Right kidney (tissue), 1 donor: ENCODE results near the gene GOLGA1.
"Not testable (repeated sequence)": the region's sequence is repeated elsewhere in the genome, so short reads cannot be mapped to it uniquely, and the experiment has no call there.

Experiments
- DNase-seq: peaks from one replicate; pipeline ENCODE4 v3.0.0-alpha.2; 2016

Gene GOLGA1

DNA sequence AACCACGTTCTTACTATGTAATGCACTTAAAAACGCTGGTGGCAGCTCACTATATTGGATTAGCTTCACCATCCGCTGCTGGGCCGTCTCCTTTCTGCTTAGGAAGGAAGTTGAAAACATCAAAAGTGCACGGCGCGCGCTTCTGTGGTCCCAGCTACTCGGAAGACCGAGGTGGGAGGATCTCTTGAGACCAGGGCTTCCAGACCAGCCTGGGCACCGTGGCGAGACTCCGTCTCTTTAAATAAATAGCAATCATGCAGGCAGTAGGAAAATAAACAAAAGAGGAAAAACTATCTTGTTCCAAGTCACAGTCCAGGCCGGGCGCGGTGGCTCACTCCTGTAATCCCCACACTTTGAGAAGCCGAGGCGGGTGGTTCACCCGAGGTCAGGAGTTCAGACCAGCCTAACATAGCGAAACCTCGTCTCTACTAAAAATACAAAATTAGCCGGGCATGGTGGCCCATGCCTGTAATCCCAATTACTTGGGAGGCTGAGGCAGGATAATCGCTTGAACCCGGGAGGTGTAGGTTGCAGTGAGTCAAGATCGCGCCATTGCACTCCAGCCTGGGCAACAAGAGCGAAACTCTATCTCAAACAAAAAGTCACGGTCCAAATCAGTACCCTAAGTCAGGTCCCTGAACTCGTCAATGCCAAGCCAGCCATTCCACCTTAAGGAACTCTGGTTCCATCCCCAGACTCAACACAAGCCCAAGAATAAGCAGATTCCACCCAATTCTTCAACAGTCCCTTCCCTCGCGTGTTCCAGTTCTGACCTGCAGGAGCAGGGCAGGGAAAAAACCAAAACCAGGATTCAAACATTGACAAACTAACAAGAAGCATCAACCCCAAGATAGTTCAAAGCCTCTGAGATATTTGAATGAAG lies 1.0 kb upstream of the GOLGA1 start:
- DNase-seq, result no peak

GRCh38 chr9:124940521-124940893 lies 376 bp downstream of the GOLGA1 start:
- DNase-seq, result no peak

DNA sequence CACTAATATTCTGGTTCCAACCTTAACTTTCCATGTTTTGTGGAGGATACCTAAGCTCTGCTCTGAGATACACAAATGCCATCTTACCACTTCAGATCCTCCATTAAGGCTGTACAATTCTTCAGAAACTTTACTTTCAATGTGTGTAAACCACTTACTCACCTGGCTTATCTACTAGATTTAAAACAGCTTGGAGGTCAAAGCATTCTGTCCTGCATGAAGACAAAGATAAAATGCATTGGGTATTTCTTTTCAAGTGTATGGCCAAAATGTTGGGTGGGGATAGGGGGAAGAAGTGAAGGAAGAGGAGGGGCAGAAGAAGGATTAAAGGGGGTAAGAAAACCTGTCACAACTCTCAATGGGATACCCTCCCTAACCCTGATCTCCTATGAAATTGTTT lies 939 bp downstream of the GOLGA1 start:
- no peak for DNase-seq

- DNase-seq, result no peak
Observed at GRCh38 chr9:124934290-124934689, 6.6 kb downstream of the GOLGA1 start.

DNA sequence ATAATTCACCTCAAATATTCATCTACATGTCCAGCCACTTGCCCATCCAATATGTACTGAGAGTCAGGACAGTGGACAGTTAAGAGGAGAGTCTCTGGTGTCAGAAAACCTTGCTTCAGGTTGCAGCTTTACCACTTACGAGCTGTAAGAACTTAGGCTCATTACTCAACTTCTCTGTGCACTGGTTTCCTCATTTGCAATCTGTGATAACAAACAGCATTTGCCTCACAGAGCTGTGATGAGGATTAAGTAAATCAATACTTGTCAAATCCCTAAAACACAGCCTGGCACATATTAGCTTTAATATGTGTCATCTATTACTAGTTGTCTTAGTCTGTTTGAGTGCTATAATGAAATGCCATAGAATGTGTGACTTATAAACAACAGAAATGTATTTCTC lies 8.6 kb downstream of the GOLGA1 start:
- DNase-seq, result no peak

GRCh38 chr9:124929464-124929863 lies 11.4 kb downstream of the GOLGA1 start:
- no peak for DNase-seq

GRCh38 chr9:124928116-124928515 lies 12.8 kb downstream of the GOLGA1 start:
- no peak for DNase-seq

DNA sequence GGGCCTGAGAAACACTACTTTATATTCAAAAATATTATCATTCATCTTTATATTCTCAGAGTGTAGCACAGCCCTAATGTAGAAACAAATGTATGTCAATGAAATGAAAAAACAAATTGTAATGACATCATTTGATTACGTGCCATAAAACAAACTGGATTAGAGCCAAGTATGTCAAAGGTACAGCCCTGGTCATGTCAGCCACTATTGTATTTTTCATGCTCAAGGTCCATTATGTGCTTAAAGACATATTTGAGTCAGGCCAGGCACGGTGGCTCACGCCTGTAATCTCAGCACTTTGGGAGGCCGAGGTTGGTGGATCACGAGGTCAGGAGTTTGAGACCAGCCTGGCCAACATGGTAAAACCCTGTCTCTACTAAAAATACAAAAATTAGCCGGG lies 20.5 kb downstream of the GOLGA1 start:
- DNase-seq, result not testable (repeated sequence)

DNA sequence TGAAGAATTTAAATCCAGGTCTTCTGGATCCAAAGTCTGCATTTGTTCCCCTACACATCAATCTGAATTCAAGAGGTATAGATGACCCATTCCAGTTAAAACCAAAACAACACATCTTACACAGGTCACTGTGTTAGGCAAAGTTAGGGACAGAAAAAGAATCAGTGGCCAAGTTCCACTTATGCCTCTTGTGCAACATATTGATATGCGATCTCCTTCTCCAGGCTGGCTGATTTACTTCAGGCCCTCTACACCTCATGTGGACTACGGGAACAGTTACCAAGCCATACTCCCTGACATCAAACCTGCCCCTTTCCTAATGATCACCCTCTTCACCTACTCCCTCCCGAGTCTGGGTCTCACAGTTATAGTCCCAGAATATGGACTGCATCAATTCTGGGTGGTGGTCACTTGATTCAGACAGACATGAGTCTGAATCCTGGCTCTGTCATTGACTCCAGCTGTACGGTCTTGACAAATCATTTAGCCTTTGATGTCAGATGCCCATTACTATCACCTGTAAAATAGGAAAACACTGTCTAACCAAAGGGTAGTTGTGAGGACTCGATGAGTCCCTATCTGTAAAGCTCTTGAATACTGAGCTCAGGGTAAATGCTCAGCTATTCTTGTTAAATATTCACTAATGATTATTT lies 26.0 kb downstream of the GOLGA1 start:
- no peak for DNase-seq

- DNase-seq, result no peak
Observed at GRCh38 chr9:124913378-124913777, 27.5 kb downstream of the GOLGA1 start.

- DNase-seq, result no peak
Observed at GRCh38 chr9:124911766-124912165, 29.1 kb downstream of the GOLGA1 start.

DNA sequence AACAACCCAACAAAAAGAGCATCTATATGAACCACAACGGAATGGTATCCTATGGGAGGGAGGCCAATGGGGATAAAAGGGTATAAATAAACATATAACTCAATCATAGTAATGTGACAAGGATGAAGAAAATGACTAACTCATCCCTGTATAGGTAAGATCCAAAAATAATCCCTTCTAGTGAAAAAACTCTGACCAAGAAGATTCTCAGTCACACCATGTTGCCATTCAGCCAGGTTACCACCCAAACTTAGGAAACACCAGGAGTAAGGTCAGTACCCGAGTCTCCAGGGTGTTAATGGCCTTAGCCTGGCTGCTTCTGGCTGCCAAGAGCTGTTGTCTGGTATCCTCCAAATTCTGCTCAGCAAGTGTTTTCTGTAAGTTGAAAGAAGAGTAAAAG lies 32.8 kb downstream of the GOLGA1 start:
- no peak for DNase-seq

- no peak for DNase-seq
Observed at GRCh38 chr9:124906966-124907365, 33.9 kb downstream of the GOLGA1 start.

DNA sequence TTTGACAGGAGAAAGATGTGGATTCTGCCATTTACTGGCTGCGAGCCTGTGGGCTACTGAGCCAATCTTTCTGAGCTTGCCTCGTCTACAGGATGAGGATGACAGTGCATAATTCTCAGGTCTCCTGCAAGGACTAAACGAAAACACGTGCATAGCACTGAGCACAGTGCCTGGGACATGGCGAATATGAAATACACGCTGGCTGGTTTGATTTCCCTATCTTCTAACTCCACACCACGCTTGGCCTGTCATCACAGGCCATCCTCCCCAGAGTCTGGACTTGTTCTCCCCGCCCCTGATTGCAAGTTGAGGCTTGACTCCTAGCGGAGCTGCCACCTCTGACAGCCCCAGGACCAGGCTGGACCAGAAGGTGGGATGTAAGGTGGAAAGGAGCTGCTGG lies 41.0 kb downstream of the GOLGA1 start:
- DNase-seq, result no peak

DNA sequence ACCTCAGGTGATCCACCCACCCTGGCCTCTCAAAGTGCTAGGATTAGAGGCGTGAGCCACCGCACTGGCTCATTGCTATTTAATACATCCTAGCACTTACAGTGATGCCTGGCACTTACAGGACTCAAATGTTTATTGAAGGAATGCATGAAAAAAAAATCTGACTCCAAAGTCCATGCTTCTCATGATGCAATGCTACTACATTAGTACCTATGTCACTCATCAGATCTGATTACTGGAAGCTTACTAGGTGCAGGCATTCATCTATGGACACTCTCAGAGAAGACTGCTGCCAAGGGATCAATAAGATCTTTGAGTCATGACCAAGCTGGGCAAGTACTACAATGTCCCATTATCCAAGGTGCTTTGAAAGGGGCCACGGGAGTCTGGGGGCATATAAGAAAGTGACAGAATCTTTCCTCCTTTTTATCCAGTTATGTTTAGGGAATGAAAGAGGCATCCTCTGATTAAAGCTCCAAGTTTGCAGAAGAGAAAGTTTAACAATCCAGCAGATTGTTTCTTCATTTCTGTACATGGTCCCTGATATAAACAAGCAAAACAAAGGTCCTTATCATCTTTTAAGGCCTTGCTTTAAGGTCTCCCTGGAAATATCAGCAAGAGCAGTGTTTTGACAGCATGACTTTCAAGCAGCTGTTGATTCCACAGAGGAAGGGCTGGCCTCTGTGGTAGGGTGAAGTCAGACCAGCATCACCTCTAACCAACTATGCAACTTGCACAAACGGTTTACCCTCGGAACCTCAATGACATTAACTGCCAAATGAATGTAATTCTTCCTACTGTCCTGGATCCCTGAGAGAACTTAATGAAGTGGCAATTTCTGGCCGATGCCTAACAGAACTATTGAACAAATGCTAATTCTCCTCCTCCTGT lies 43.1 kb downstream of the GOLGA1 start:
- DNase-seq, result no peak

DNA sequence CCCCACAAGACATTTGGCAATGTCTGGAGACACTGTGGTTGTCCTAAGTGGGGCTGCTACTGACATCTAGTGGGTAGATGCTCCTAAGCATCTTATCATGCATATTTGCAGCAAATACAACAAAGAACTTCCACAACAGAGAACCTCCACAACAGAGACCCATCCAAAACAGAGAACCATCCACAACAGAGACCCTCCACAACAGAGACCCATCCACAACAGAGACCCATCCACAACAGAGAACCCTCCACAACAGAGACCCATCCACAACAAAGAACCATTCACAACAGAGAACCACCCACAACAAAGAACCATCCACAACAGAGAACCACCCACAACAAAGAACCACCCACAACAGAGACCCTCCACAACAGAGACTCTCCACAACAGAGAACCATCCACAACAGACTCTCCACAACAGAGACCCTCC lies 46.1 kb downstream of the GOLGA1 start:
- no peak for DNase-seq

- no peak for DNase-seq
Observed at GRCh38 chr9:124894035-124894740, 46.7 kb downstream of the GOLGA1 start.

DNA sequence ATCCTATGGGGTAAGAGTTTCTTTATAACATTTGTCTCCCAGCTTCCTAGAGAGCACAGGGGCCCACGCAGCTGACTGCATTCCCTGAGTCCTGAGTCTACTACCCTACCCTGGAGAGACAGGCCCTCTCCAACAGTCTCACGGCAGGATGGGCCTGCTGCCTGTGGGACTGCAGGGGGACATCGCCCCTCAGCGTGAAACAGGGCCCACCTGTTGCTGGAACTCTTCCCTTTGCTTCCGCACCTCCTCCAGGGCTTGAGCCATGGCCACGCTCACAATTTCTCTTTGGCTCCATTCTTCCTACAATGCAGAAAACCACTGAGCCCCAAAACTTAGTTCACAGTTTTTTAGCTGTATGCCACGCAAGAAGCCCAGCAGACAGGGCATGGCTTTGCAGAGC lies 50.7 kb downstream of the GOLGA1 start:
- no peak for DNase-seq

GRCh38 chr9:124889006-124889405 lies 51.9 kb downstream of the GOLGA1 start:
- no peak for DNase-seq

GRCh38 chr9:124887832-124888231 lies 53.1 kb downstream of the GOLGA1 start:
- DNase-seq, result no peak

DNA sequence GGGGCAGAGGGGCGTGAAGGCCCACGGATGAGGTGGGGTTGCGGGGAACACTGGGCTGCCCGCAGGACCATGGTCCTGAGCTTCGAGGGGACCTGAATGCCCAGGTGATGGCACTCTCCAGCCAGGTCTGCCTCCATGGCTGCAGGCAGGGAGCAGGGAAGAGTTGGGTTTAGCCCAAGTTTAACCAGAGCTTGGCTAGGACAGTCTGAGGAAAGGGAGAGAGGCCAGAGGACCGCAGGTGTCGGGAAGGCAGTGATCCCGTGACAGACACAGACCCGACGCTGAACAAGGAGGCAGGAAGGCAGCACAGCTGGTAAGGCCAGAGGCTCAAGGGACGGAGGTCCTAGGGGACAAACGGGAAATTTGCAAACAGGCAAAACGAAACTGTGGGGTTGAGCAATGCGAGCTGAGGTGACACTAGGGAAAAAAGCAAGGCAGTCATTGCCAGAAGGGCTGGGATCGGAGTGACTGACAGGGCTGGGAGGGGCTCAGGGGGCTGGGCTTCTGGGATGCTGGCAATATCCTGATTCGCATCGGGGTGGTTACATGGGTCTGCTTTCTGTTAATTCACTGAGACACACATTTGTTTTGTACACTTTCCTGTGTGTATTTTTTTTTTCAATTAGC lies 53.9 kb downstream of the GOLGA1 start:
- DNase-seq, result no peak

- DNase-seq, result no peak
Observed at GRCh38 chr9:124886461-124886860, 54.4 kb downstream of the GOLGA1 start.
